GM19452 (cell line): ENCODE results near the gene RBM5.
A peak's percentile ranks its signal among the peaks of the same experiment; 100 is the strongest.

Source experiments
- ATAC-seq: cut with Tn5 transposase; IDR thresholded peaks from one replicate; pipeline ENCODE4 v1.9.1; 2021; ENCODE audit not compliant: unreplicated experiment

The RBM5 gene

DNA sequence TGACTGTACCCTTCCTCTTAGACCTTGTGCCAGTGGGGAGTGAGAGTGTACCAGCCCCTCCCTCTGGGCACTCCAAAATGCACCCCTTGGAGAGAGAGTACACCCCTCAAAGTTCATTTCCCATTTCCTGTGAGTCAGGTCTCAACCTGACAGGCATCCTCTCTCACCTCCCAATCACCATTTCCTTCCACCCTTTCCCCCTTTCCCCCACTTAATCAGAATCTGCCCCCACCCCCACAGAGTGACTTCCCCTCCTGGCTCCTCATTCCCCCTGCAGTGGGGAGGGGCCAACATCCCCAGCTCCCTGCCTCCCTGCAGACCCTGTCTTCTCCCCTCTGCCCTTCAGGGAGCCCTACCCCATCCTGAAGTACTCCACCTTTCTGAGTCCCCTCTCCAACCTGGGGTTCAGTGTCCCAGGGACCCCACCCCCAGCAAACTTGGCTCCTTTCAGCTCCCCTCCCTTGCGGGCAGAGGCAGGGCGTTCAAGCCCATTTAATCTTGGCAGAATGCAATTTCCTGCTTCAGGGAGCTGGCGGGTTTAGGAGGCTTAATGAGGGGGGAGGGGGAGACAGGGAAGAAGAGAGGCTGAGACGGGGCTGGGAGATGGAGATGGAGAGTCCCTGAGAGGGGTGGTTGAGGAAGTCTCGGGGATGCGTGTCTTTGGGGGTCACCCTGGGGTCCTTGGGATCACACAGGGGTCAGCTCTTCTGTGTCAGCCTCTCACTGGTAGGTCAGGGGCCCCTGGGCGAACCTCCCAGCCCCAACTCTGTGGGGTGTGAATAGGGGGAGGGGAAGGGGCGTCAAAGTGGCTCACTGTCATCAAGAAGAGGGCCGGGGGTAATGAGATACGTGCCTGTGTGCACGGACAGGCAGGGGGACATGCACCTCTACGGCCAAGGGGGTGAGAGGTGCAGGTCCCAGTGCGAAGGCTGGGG is 49.8 kb downstream of the RBM5 start:
- no peak for ATAC-seq

DNA sequence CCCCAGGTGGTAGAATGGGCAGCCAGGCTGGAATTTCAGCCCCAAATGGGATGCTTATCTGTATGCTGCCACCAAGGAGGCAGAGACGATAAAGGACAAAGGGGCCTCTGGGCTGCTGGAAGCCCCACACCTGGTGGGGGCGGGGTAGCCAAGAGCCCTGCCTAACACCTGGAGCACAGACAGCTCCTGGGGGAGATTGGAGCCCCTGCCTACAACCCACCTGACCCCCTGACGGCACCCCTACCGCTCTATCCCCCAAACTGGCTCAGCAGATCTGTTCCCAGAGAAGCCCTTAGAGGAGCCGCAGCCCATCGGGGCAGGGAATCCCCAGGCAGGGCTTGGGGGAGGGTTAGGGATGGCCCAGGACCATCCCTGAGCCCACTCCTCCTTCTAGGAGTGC is 50.6 kb downstream of the RBM5 start:
- ATAC-seq: no peak

DNA sequence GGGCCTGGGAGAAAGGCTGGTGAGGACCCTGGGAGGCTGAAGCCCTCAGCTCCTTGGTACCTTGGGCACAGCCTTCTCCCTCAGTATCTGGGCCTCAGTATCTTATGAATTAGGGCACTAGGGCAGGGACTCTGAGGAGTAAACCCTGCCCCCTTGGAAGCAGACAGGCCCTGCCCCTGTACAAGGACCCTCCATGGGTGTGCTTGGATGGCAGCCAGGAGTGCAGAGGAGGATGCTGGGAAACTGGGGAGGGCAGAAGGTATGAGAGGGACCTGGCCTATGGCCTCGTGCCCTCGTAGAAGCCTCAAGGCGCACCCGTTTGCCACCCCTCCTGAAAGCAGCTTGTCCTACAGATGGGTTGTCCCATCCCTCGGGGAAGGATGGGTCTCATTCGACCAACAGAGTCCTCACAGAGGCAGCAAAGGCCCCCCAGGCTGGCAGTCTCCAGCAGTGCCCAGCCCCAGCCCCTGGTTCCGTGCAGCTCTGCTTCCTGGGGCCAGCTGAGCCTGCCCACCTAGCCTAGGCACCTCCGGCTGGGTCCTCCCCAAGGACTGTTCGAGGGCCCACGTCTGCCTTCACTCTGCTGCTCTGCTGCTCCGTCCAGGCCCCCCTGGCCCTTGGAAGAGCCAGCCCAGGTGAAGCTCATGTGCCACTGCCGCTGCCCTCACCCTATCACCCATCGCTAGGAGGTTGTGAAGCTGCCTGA is 51.2 kb downstream of the RBM5 start:
- ATAC-seq: no peak

DNA sequence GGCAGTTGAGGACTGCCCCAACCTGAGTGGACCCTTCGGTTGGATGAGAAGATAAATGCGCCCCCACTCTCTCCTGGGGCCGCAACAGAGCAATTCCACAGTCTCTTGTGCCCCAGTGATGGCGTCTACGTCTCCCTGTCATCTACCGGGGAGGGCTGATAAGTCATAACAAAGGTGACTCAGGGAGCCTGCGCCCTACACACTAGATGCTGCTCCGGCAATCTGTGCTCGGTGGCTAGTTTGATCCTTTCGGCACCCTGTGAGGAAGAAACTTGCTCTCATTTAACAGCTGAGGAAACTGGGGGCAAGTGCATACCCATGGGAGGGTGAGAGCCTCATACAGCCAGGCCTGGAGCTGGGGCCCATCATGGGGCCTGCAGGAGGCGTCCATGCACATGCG is 52.3 kb downstream of the RBM5 start:
- ATAC-seq: no peak

DNA sequence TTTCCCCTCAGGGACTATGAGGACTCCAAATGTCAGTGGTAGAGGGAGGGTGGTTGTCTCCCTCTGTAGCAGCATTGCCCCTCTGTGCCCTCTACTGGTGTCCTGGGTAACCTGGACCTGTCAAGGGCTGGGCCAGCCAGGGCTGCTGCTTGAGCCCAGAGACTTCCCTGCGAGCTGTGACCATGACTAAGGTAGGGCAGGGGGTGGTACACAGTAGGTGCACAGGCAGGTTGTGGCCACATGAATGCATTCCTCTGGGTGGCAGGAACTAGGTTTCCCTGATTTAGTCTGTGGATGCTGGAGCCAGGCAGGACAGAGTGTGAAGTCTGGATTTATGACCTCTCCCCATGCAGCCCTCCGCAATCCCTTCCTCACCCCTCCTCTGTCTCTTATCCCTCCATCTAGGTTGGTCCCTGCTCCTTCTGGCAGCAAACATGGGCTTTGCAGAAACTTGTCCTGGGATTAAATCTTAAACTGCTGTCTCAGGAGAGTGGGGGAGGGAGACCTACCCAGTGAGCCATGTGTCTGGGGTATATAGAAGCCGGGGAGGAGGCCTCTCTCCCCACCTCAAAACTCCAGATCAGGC is 57.7 kb downstream of the RBM5 start:
- no peak for ATAC-seq

DNA sequence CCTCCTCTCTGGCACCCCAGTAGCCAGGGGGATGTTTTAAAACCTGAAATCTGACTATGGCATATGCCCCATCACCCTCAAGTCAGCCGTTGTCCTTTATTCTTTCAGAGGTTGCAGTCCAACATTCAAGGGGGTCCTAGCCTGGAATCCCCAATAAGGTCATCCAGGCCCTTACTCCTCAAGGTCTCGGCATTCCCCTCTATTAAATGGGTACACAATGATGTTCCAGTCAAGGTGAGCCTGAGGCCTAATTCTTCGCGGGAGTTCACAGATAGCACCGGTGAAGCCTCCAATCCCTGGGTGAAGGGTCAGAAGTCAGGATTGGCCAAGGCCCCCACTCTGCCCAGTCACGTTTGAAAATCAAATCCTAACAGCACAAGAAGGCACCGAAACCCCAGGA is 58.3 kb downstream of the RBM5 start:
- ATAC-seq: no peak

DNA sequence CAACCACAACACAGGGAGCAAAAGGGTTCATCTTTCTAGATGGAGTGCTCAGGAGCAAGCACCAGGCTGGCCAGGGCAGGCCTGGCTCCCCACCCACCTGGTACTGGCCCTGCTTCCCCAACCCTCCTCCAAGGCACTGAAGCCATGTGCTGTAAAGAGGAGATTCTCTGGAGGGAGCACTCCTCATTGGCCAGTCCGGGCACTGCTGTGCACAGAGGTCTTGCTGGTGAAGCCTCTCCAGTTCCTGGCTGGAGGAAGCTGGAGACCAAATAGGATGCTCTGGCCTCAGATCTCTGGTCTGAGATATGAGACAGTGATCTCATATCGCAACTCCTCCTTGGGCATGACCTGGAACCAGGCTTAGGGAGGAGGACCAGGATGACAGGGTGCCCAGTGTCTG is 58.7 kb downstream of the RBM5 start:
- no peak for ATAC-seq

DNA sequence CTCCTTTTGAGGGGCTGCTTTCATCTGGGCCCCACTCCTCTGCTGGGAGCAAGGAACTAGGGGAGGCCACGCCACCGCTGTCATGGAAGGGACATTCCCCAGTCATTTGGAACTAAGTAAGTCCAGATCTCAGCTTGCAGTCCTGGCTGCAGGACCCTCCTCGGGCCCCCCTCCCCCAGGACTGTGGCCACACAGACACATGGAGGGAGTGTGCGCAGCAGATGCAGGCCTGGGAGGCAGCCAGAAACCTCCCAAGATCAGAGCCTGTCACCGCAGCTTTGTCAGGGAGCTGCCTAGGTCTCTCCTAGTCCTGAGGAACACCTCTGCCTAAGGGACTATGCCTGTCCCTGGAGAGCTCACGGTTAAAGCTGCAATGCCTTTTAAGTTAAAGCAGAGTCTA is 59.1 kb downstream of the RBM5 start:
- no peak for ATAC-seq

DNA sequence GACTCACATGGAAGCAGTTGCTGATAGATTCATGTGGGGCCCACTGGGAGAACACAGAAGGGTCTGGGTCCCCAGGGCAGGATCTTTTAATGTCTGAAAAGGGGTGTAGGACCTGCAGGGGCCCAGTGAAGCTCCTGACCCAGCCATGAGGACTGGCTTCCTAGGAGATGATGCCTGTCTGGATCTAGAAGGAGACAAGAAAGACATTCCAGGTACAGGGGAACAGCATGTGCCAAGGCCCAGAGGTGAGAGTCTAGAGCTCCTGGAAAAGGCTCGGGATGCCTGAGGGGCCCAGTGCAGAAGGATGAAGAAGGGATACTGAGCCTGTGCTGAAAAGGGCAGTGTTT is 61.7 kb downstream of the RBM5 start:
- ATAC-seq: no peak

DNA sequence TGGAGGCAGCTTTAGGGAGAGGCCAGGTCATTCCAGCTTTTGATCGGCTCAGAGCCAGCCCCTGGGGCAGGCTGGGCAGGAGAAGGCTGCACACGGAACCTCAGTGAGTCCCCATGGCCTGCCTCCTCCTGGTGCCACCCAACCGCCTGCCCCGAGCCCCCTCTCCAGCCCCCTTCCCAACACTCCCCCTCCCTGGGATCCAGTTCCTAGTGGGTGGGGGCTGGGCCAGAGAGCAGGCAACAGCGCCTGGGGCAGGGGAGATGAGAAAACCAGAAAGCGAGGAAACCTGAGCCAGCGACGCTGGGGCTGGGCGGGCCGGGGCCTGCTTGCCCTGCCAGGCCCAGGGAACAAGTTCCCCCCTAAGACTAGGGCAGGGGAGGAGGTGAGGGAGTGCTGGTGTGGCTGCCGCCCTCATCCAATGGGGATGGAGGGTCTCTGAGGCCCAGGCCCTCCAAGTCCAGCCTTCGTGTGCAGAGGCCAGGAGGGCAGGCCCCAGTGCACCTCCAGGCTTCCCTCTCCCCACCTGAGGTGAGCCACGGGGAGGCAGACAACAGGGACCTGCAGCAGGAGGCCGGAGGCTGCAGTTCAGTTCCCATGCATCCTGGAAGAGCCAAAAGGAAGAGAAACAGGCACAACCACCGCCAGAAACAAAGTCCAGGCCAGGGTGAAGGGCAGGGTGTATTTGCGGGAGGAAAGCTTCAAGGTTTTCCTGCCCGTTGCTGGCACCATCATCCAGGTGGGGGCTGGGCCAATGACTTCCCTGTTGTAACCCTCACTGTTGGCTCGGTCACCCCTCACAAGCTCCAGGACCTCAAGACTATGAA is 62.4 kb downstream of the RBM5 start:
- no peak for ATAC-seq

DNA sequence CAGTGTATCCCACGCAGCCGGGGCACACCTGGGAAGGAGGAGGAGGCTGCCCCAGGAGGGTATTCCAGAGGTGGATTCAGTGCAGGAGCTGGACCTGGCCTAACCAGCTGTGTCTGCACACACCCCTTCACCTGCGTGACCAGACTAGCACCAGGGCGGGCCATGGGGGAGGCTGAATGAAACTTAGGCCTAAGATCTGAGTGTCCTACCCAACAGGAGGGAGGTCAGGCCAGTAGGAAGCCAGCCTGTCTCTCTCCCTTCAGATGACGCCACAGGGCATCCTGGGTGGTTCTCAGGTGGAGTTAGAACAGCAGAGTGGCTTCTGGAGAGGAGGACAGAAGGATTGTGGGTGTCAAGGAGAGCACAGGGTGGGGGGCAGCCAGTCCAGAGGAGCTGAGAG is 63.0 kb downstream of the RBM5 start:
- ATAC-seq: no peak

DNA sequence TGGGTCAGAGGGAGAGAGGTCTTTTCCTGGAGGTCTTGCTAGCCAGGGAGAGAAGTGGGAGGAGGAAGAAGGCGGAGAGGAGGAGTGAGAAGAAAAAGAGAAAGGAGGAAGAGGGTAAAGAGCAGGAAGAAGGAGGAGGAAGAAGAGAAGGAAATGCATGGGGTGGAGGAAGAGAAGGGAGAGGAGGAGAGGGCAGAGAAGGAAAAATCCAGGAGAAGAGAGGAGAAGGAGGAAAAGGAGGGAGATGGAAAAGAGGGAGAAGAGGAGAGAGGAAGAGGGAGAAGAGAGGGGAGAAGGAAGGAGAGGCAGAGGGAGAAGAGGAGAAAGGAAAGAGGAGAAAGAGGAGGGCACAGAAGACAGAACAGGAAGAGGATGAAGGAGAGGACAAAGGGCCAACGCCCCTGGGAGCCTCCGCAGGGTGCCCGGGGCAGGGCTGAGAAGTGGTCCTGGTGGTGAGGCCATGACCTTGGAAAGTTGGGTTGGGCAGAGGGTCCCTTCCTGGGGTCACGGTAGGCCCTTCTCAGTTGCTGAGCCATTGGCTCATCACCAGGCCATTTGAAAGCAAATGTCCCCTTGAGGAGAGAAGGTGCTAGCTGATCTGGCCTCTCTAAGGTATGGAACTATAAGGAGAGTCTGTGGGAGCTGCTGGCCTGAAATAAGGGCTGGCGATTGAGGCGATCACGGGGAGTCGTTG is 65.2 kb downstream of the RBM5 start:
- ATAC-seq: no peak

DNA sequence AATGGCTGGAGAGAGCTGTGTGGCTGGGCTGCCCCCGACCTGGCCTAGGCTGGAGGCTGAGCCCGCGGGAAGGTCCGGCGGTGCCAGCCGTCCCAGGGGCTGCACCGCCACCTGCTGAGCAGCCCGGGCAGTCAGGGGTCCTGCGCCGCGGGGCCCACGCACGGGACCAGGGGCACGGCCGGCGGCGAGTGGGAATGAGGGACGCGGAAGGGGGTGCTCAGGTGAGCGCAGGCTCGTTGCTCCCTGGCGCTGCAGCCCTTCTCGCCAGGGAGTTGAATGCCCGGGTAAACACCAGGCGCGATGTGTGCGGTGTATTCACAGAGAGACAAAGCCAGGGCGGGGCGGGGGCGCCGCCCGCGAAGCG is 65.7 kb downstream of the RBM5 start:
- ATAC-seq: peak; percentile 32

DNA sequence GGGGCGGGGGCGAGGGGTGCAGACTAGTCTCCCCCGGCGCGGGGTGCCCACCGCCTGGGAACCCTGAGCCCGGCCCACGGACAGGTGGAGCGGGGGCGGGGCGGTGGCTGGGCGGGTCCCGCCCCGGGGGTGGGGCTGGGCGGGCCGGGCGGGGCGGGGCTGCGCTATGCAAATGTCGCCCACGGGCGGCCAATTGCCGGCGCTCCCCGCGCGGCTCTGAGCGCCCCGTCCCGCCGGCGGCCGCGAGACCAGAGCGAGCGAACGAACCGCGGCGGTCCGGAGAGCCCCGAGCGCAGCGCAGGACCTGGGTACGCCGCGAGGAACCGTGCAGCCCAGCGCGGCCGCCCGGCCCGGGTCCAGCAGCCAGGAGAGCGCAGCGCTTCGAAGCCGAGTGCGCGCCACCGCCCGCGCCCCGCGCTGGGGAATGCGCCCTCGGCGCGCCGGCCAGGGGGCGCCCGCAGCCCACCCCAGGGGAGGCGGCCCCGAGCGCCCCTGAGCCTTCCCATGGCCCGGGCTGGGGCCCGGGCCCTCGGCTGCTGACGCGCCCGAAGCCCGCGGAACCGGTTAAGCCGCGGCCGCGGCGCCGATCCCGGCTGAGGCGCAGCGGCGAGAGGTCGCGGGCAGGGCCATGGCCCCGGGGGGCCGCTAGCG is 66.2 kb downstream of the RBM5 start, which contains the start of gene SEMA3F:
TSS of gene SEMA3F (plus strand) at position 485 of the 651 bp plus-strand sequence. CDS start 4,299 bp downstream, outside the sequence.
- peak; percentile 68 for ATAC-seq

DNA sequence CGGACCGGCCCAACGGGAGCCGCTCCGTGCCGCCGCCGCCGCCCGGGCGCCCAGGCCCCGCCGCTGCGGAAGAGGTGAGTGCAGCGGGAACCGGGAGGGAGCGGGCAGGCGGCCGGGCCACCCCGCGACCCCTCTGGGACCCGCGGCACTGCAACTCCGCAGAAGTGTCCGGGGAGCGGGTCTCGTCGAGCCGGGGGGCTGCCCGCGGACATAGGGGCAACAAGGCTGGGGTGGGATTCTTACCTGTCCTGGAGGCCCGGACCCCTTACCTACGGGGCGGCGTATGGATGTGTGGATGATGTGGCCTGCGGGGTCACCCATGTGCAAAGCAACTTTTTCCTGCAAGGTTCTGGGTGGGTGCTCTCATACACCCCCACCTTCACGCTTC is 66.8 kb downstream of the RBM5 start:
- ATAC-seq: no peak

DNA sequence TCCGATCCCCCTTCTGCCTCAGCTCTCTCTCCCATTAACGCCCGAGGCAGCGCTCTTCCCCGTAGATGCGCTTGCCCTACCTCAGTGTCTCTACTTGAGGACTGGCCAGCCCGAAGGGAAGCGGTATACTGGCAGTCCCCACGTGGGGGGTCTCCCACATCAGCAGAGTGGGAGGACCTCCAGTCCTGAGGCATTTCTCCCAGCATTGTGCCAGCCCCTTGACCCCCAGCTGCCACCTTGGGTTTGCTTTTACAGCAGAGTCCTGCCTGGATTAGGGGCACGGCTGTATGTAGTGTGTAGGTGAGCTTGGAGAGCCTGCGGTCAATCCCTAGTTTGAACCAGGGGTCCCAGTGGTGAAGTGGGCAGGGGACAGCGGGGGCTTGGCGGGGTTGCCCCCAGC is 67.2 kb downstream of the RBM5 start:
- no peak for ATAC-seq

DNA sequence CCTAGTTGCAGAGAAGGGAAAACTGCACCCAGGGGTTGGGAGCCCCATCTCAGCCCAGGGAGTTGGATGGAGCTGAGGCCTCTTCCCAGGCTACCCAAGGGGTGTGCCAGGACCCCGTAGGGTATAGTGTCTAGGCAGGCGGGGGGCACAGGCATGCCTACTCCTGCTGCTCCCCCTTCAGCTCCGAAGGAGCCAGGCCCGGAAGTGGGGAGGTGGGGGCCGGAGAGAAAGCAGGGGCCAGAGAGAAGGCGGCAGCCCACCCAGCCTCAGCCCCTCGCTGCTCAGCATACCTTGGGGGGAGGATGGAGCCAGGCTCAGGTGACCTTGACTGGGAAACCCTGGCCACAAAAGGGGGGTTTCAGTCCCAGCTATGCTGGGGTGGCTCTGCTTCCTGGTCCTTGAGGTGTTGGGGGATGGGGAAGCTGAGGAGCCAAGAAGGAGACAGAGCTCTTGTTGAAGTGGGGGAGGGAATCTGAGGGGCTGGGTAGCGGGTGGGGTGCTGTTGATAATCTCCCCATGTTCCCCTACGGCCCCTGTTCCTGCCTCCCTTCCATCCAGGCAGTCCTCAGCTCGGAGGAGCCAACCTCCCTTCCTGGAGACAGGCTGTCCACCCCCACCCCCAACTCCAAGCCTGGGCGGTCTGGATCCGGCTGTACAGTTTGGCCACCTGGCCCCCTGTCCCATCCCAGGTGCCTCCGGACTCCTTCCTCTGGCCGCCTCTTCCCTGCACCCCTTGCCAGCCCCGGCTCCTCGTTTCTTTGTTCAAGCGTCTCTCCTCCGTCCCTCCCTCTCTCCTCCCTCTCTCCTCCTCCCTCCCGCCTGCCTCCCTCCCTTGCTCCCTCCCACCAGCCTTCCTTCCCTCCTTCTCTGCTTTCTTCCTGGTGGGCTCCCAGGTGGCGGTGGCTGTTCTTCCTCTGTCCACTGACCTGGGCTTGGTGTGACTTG is 68.1 kb downstream of the RBM5 start:
- ATAC-seq: no peak

DNA sequence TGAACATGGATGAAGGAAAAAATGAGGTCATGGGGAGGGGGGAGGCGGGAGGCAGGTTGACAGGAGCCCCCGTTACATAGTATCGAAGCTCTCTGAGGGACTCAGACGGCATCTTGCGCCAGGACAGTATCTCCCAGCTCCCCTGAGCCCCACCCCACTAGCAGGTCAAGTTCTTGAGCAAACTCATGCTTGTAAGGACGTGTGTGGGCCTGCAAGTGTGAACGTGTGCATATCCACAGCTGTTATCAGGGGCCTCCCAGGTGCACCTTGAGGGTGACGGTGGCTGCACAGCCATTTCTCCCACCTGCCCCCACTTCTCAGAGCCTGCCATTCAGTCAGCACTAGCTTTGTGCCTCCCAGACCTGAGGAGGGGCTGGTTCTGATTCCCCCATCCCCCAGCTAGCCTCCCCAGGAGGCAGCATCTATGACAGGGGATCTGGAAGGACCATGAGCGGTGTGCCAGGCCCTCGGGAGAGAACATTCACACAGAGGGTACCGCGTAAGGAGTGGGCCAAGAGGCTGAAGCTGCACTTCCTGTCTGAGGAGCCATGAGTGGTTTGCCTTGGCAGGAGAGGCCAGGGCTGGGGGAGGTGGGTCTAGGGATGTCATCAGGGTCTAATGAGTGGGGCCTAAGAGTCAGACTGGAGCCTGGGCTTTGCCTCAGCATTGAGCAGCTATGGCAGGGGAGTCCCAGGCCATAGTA is 69.3 kb downstream of the RBM5 start:
- ATAC-seq: no peak
